Body of pancreas (tissue), 4 donors: ENCODE data around the gene CCDC28B.

Experiments
- CTCF ChIP-seq, 7 experiments: fragments of 450-650 bp in 4 of 7; fragments of 200-600 bp in 3 of 7; sonication (generic) in 3 of 7; IDR thresholded peaks; one replicate each; pipeline ENCODE4 v1.5.1; 2016 to 2019; ENCODE audit warnings: antibody characterized with exemption in 7 of 7
- POLR2A ChIP-seq, 3 donors: fragments of 450-650 bp; IDR thresholded peaks; one replicate each; pipeline ENCODE4 v1.6.1; 2016; ENCODE audit warnings: antibody characterized with exemption in 3 of 3, mild to moderate bottlenecking in 2 of 3

- TF ChIP-seq CTCF (IDR thresholded peaks at IDR 0.05) (no peak), POLR2A (IDR thresholded peaks at IDR 0.05) (no peak)
Measured at GRCh38 chr1:32195972-32196823, 4.2 kb upstream of the CCDC28B start.
